ENCODE data around the gene AKAP1. TPM values are rescaled to one million over a fixed set of nuclear protein-coding genes. Genes with fewer than 3 reads are reported as not detected.

Gene AKAP1
- total RNA-seq = 10 to 100 TPM; 11.6 to 18.5 TPM
- 17.3 TPM for polyA plus RNA-seq (2013, experiment 1 of 2)
- 12.7 TPM for polyA plus RNA-seq (2013, experiment 2 of 2)
- long read RNA-seq, experiment 1, partial matches to known transcripts = 2 of 3 reads
- long read RNA-seq, experiment 1, other reads (novel, unspliced or antisense) = 1 of 3 reads
- long read RNA-seq, experiment 2, transcript AKAP1-202 (11 exons, 3,970 nt) = major isoform, 23 of 30 reads
- long read RNA-seq, experiment 2, partial matches to known transcripts = 4 of 30 reads
- long read RNA-seq, experiment 2, other reads (novel, unspliced or antisense) = 3 of 30 reads
- long read RNA-seq, experiment 3, transcript AKAP1-202 (11 exons, 3,970 nt) = major isoform, 10 of 21 reads
- long read RNA-seq, experiment 3, partial matches to known transcripts = 6 of 21 reads
- long read RNA-seq, experiment 3, other reads (novel, unspliced or antisense) = 5 of 21 reads
- long read RNA-seq, experiment 4 = 0 reads

GRCh38 chr17:57084802-57085447 is at the start of gene AKAP1:
TSS of gene AKAP1 (plus strand) at chr17:57085246. CDS start at chr17:57105465, 20,219 bp downstream.
- TF ChIP-seq CTCF (conservative IDR thresholded peaks at IDR 0.05) = peak; percentile 37
- peak; percentile 99 for DNase-seq
- Histone ChIP-seq H3K27me3 (ENCODE audit: control insufficient read depth, insufficient read depth, low read length, poor library complexity, severe bottlenecking) (peaks cover 27% of the 10 kb centered on the region), H3K4me3 (ENCODE audit: low read length) (peak within 1 kb of the TSS; percentile 97), H3K9me3 (ENCODE audit: control insufficient read depth, low read length) (no peaks in the 10 kb centered on the region), H3K4me1 (ENCODE audit: control insufficient read depth, insufficient read depth, low read length) (no peaks in the 10 kb centered on the region), H3K9ac (ENCODE audit: extremely low read depth, low read length, poor library complexity, severe bottlenecking) (peak within 1 kb of the TSS; percentile 89), H3K36me3 (ENCODE audit: control insufficient read depth, insufficient read depth, low read length) (no peaks in the 10 kb centered on the region), H3K27ac (ENCODE audit: low read depth, low read length) (peak within 1 kb of the TSS; percentile 66)
- H3K27me3 Mint-ChIP-seq (ENCODE audit: insufficient read depth) = peaks cover 17% of the 10 kb centered on the region
- H3K36me3 Mint-ChIP-seq (ENCODE audit: low read depth) = no peaks in the 10 kb centered on the region
- H3K4me1 Mint-ChIP-seq = peaks cover 38% of the 10 kb centered on the region
- H3K27ac Mint-ChIP-seq = peak within 1 kb of the TSS; percentile 94
- H3K4me3 Mint-ChIP-seq = peak within 1 kb of the TSS; percentile 80
- no peaks in the 10 kb centered on the region for H3K9me3 Mint-ChIP-seq
- 0% methylated on average over 8 to 85 of the region's 85 CpGs for WGBS, 2 experiments (ENCODE audit: insufficient coverage in 1 of 2, insufficient read length in 1 of 2)

- no peak overlapping the region for H3K27ac Mint-ChIP-seq
- H3K36me3 Mint-ChIP-seq (ENCODE audit: low read depth) = no peaks in the 10 kb centered on the region
- no peak overlapping the region for H3K4me3 Mint-ChIP-seq
- H3K9ac ChIP-seq (ENCODE audit: extremely low read depth, low read length, poor library complexity, severe bottlenecking) = no peak overlapping the region
- peaks cover 8% of the 10 kb centered on the region for H3K27me3 Mint-ChIP-seq (ENCODE audit: insufficient read depth)
- DNase-seq = no peak
- H3K36me3 ChIP-seq (ENCODE audit: control insufficient read depth, insufficient read depth, low read length) = no peaks in the 10 kb centered on the region
- no peaks in the 10 kb centered on the region for H3K9me3 ChIP-seq (ENCODE audit: control insufficient read depth, low read length)
- TF ChIP-seq CTCF (conservative IDR thresholded peaks at IDR 0.05) = no peak
- no peaks in the 10 kb centered on the region for H3K4me1 ChIP-seq (ENCODE audit: control insufficient read depth, insufficient read depth, low read length)
- no peaks in the 10 kb centered on the region for H3K27me3 ChIP-seq (ENCODE audit: control insufficient read depth, insufficient read depth, low read length, poor library complexity, severe bottlenecking)
- H3K9me3 Mint-ChIP-seq = no peaks in the 10 kb centered on the region
- H3K27ac ChIP-seq (ENCODE audit: low read depth, low read length) = no peak overlapping the region
- no peak overlapping the region for H3K4me3 ChIP-seq (ENCODE audit: low read length)
- H3K4me1 Mint-ChIP-seq = no peaks in the 10 kb centered on the region
- 89 to 96% methylated on average over 4 of the region's 4 CpGs for WGBS, 2 experiments (ENCODE audit: insufficient coverage in 1 of 2, insufficient read length in 1 of 2)
Observed at GRCh38 chr17:57035971-57036481, 49.0 kb upstream of the AKAP1 start.

GRCh38 chr17:57037411-57037810 is 47.6 kb upstream of the AKAP1 start:
- Histone ChIP-seq H3K4me3 (ENCODE audit: low read length) (no peak overlapping the region), H3K27ac (ENCODE audit: low read depth, low read length) (no peak overlapping the region), H3K9ac (ENCODE audit: extremely low read depth, low read length, poor library complexity, severe bottlenecking) (no peak overlapping the region), H3K36me3 (ENCODE audit: control insufficient read depth, insufficient read depth, low read length) (no peaks in the 10 kb centered on the region), H3K4me1 (ENCODE audit: control insufficient read depth, insufficient read depth, low read length) (no peaks in the 10 kb centered on the region), H3K9me3 (ENCODE audit: control insufficient read depth, low read length) (no peaks in the 10 kb centered on the region), H3K27me3 (ENCODE audit: control insufficient read depth, insufficient read depth, low read length, poor library complexity, severe bottlenecking) (no peaks in the 10 kb centered on the region)
- no peak for DNase-seq
- no peak for TF ChIP-seq CTCF (conservative IDR thresholded peaks at IDR 0.05)
- no peaks in the 10 kb centered on the region for H3K36me3 Mint-ChIP-seq (ENCODE audit: low read depth)
- H3K9me3 Mint-ChIP-seq = no peaks in the 10 kb centered on the region
- no peak overlapping the region for H3K4me3 Mint-ChIP-seq
- H3K27ac Mint-ChIP-seq = no peak overlapping the region
- peaks cover 8% of the 10 kb centered on the region for H3K27me3 Mint-ChIP-seq (ENCODE audit: insufficient read depth)
- WGBS, 2 experiments (ENCODE audit: insufficient coverage in 1 of 2, insufficient read length in 1 of 2) = 60% methylated on average over 1 of the region's 1 CpG; no CpG with 5 or more reads in 1 of the 2 experiments
- H3K4me1 Mint-ChIP-seq = no peaks in the 10 kb centered on the region

Data from endodermal cell (in vitro differentiated cells).